Stimulated activated CD8-positive, alpha-beta memory T cell treated with anti-CD3 and anti-CD28 coated beads, Interleukin-7, amount 100 ng/mL, for 24 hours (primary cell): ENCODE data around the gene PET100.
A peak's percentile ranks its signal among the peaks of the same experiment; 100 is the strongest.

Experiments
- DNase-seq: peaks from one replicate; pipeline ENCODE4 v3.0.0-alpha.2; 2020; ENCODE audit warnings: low read depth

The PET100 gene

GRCh38 chr19:7629347-7630054, at the start of gene PET100, which contains the start of gene XAB2:
PET100 (plus strand) TSS chr19:7629793; CDS start chr19:7629834, 41 bp downstream.
XAB2 (minus strand) TSS chr19:7629545; CDS start chr19:7629527, 18 bp downstream.
- peak; percentile 81 for DNase-seq

GRCh38 chr19:7582446-7582845, 47.1 kb upstream of the PET100 start:
- no peak for DNase-seq

- no peak for DNase-seq
Measured at GRCh38 chr19:7589822-7590221, 39.8 kb upstream of the PET100 start.

DNA sequence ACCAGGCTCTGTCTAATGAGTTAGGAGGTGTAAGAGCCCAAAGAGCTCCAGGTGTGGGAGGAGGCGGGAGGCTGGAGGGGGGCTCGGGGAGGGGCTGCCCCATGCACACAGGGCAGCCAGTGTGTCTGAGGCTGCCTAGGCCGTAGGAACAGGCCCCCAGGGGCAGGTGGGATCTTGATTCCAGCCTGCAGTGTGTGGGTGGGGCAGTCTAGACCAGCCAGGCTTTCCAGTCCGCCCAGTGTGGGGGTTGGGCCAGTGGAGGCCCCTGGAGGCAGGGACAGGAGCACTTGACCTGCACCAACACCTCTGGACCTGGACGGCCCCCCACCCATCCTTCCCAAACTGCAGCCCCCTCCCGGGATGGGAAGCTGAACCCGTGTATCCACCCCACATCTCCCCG, 39.3 kb upstream of the PET100 start:
- DNase-seq, result no peak

- DNase-seq, result no peak
Measured at GRCh38 chr19:7595466-7596133, 34.0 kb upstream of the PET100 start, which contains the start of gene CAMSAP3. CAMSAP3 (plus strand) TSS chr19:7595863; CDS start chr19:7596003, 140 bp downstream.

- no peak for DNase-seq
Measured at GRCh38 chr19:7596211-7596937, 33.2 kb upstream of the PET100 start.

DNA sequence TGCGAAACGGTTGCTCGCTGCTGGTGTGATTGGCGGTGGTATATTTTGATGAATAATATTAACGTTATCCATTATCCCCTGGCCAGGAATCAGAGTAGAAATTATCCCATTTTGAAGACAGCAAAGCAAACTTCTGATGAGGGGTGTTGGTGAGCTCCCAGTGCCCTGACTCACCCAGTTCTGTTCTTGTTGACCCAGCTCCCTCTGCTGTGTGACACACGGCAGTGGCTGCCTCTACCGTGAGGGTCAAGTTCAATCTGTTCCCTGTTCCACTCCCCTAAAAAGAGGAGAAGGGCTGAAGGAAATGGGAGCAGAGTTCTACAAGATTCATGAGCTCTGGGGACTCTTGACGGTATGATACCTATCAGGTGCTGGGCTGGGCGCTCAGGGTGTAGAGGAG, 31.9 kb upstream of the PET100 start:
- DNase-seq, result no peak

DNA sequence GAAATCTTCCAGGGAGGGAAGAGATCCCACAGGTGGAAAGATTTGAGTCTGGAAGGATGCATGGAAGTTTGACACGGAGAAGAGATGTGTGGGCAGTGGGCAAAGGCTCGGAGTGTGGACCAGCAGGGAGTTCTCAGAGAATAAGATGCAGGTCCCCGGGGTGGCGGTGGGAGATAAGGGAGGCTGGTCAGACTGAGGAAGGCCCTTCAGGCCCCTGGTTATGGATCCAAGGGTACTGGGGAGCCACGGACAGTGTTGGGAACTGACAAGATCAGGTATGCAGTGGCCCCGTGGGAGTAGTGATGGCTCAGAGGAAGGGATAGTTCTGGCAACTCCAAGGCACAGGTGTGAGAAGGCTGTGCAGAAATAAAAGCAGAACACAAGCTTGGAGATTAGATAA, 31.4 kb upstream of the PET100 start:
- no peak for DNase-seq

- no peak for DNase-seq
Measured at GRCh38 chr19:7600721-7601120, 28.9 kb upstream of the PET100 start.

GRCh38 chr19:7602240-7602934, 27.2 kb upstream of the PET100 start:
- DNase-seq, result no peak

DNA sequence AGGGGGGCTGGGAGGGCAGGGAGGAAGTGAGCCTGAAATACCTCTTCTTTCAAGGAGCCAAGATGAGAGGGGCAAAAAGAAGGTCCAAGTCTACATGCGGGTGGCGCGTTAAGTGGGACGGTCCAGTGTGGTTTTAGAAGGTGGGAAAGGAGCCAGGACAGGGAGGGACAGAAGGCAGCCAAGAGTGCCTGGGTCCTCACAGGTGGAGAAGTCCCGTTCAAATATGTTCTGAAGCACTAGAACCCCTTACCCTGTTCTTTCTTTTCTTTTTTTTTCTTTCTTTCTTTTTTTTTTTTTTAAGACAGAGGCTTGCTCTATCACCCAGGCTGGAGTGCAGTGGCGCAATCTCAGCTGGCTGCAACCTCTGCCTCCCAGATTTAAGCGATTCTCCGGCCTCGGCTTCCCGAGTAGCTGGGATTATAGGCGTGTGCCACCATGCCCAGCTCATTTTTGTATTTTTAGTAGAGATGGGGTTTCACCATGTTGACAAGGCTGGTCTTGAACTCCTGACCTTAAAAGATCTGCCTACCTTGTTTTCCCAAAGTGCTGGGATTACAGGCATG, 26.6 kb upstream of the PET100 start:
- no peak for DNase-seq

GRCh38 chr19:7603919-7604318, 25.7 kb upstream of the PET100 start:
- no peak for DNase-seq

DNA sequence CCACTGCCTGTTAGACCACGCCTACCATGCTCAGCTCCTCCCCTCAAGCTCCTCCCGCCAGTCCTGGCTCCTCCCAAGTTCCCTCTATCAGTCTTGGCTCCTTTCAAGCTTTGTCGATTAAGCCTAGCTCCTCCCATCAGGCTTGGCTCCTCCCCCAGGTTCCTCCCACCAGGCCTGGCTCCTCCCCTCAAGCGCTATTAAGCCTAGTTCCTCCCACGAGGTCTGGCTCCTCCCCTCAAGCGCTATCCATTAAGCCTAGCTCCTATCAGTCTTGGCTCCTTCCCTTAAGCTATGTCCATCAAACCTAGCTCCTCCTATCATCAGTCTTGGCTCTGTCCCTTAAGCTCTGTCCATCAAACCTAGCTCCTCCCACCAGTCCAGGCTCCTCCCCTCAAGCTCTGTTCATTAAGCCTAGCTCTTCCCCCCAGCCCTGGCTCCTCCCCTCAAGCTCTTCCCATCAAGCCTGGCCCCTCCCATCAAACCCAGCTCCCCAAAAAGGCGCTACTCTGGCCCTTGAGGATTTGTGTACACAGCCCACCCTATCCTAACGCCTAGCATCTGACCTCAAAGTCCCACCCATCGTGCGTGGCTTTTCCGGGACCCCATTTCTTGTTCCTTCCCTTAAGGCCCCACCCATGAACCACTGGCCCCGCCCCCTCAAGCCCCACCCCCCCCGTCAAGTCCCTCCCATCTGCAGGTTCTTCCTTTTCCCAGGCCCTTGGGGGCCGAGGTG, 23.9 kb upstream of the PET100 start:
- no peak for DNase-seq

- no peak for DNase-seq
Measured at GRCh38 chr19:7606289-7606688, 23.3 kb upstream of the PET100 start.

GRCh38 chr19:7607212-7607873, 22.2 kb upstream of the PET100 start:
- DNase-seq, result no peak

GRCh38 chr19:7607874-7608560, 21.6 kb upstream of the PET100 start:
- no peak for DNase-seq

DNA sequence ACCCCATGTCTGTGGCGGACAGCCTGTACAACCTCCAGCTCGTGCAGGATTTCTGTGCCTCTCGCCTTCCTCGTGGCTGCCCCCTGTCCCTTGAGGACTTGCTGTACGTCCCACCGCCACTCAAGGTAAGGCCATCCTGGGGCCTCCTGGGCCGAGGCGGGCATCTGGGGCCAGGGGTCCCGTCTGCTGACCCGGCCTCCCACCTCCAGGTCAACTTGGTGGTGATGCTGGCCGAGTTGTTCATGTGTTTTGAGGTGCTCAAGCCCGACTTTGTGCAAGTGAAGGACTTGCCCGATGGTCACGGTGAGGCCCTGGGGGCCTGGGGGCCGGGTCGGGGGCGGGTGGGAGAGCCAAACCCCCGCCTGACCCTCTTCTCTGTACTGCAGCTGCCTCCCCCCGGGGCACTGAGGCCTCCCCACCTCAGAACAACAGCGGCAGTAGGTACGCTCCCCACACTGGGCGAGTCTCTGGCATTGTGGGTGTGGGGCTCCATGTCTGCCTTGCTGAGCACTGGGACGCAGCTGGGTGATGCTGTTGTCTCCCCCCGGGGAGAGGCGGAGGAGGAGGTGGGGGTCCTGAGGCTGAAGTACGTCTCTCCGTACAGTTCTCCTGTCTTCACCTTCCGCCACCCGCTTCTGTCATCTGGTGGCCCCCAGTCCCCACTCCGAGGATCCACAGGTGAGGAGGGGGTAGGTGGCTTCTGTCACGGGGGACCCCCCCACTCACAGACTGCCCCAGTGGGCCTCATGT, 18.9 kb upstream of the PET100 start:
- no peak for DNase-seq

DNA sequence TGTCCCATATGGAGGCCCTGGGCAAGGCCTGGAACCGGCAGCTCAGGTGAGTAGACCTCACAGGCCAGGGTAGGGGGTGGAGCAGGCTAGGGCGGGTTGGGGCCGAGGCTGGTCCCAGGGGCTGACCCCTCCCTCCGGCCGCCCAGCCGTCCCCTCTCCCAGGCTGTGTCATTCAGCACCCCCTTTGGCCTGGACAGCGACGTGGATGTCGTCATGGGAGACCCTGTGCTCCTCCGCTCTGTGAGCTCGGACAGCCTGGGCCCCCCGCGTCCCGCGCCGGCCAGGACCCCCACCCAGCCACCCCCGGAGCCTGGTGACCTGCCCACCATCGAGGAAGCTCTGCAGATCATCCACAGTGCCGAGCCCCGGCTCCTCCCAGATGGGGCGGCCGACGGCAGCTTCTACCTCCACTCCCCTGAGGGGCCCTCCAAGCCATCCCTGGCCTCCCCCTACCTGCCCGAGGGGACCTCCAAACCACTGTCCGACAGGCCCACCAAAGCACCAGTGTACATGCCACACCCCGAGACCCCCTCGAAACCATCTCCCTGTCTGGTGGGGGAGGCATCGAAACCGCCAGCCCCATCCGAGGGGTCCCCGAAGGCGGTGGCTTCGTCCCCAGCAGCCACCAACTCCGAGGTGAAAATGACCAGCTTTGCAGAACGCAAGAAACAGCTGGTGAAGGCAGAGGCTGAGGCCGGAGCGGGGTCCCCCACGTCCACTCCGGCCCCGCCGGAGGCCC, 17.9 kb upstream of the PET100 start:
- DNase-seq, result no peak
